T-helper 2 cell (primary cell): ENCODE measurements around the gene SOST.
"Not testable (repeated sequence)": the region's sequence is repeated elsewhere in the genome, so short reads cannot be mapped to it uniquely, and the experiment has no call there.

ENCODE experiments used
- DNase-seq, 5 experiments: peaks; one replicate each; pipeline versions ENCODE4 v3.0.0 to v3.0.0-alpha.2; 2012 to 2022
- total RNA-seq, 2 donors: gene quantifications; one replicate each; lab custom pipeline; 2026; lab: John Stamatoyannopoulos, UW

The SOST gene
- total RNA-seq = 0 reads per million in 2 donors

DNA sequence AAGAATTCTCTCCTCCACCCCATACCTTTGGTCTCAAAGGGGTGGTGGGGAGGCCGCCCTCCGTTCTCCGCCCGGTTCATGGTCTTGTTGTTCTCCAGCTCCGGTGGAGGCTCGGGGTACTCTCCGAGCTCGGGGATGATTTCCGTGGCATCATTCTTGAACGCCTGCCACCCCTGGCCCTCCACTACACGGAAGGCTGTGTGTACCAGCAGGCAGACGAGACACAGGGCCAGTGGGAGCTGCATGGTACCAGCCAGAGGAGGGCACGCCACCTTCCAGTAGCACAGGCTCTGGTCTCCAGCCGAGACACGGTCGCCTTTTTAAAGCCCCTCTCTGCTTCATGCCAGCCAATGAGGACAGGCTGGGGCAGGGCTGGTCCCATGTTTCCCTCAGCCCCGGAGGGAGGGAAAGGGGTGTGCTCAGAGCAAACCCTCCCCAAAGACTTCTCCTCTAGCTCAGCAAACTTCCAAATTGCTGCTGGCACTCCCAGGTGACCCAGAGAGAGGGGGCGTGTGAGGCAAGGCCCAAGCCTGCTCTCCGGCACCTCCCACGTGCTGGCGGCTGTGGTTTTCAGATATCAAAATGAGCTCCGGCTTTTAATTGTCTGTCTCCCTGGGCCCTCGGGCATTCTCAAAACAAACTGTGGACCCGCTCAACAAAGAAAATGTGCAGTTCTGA, at the start of gene SOST:
TSS of gene SOST (minus strand) at position 295 of the 678 bp plus-strand sequence. CDS start at position 245, 50 bp downstream.
- DNase-seq = no peak

DNA sequence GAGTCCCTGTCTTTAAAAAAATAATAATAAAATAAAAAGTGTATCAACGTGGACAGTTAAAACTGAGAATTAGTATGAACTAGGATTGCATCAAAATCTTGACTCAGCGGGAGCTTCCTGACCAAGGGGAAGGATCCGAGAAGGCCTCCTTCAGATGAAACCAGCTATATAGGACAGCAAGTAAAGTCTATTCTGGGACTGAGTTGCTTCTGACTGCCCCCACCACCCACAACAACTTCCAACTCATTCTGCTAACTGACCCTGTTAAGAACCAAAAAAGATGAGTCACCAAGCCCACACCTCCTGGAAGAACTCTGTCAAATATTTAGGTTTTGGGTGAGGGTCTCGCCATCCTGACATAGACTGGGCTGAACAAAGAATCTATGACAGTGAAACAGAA, 49.5 kb upstream of the SOST start:
- DNase-seq = no peak

DNA sequence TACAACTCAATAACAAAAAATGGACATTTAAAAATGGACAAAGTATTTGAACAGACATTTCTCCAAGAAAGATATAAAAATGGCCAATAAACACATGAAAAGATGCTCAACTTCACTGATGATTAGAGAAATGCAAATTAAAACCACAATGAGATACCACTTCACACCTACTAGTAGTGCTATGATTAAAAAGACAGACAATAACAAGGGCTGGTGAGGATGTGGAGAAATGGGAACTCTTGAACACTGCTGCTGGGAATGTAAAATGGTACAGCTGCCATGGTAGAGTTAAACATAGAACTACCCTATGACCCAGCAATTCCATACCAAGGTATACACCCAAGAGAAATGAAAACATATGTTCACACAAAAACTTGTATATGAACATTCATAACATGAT, 46.5 kb upstream of the SOST start:
- DNase-seq = no peak

DNA sequence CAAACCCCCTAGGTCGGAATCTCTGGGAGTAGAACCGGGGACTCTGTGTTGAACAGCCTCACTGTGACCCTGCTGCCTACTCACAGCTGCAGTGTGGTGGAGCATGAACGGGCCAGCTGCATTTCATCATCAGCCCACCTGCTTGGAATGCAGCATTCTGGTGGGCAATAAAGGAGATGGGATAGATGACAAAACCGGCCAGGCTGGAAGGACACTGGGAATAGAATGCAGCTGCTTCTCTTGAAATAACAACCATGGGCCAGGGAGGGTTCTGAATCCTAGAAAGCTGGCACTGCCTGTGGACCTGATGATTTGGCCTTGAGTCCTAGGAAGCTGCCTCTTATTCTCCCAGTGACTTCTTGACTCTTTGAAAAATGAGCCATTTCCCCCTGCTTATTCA, 45.2 kb upstream of the SOST start:
- no peak for DNase-seq

DNA sequence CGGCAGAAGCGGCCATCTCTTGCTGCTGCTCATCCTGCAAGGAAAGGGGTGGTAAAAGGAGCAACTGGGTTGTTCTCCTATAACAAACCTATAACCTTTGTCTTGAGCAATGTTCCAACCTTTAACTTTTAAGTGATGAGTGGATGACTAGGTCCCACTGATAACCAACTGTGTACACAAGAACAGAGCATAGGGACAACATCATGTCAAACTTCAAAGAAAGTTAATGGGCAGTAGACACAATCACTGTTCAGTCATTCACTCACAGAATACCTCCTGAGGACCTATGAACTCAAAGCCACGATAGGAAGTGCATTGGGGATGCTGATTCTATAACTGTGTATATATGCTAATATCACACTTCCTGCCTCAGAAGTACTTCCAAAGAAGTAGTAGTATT, 43.3 kb upstream of the SOST start:
- DNase-seq = no peak

DNA sequence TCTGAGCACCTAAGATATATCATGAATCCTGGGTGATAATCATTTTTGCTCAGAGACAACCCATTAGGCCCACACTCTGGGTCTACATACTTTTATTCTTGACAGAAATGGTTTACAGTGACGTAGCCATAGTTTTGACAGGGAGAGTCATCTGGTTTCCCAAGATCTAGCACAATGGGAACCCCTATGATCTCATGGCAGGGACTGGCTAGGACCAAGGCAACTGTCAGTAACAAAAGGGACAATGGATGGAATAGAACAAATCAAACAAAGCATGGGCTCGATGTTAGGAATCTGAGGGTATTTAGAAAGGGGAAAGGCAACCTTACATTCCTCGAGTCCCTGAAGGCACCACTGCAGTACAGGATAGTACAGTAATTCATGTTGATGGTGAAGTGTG, 42.1 kb upstream of the SOST start:
- DNase-seq = no peak

DNA sequence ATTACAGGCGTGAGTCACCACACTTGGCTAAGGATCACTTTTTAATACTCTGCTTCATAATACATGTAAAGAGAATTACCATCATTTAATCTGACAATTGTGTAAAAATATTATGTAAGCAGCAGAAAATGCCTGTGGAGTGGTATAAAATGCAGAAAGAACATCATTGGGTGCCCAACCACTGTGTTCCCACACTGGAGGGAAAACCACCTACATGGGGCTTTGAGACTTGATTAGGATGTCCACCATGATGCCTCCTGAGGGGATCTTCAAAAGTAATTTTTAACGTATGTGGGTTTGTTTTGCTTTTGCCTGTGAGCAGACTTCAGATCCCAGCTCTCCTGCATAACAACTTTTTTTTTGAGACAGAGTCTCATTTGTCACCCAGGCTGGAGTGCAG, 40.5 kb upstream of the SOST start:
- DNase-seq = no peak

DNA sequence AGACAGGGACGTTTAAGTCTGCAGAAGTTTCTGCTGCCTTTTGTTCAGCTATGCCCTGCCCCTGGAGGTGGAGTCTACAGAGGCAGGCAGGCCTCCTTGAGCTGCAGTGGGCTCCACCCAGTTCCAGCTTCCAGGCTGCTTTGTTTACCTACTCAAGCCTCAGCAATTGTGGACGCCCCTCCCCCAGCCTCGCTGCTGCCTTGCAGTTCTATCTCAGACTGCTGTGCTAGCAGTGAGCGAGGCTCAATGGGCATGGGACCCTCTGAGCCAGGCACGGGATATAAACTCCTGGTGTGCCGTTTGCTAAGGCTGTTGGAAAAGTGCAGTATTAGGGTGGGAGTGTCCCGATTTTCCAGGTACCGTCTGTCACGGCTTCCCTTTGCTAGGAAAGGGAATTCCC, 39.4 kb upstream of the SOST start:
- DNase-seq = not testable (repeated sequence)

DNA sequence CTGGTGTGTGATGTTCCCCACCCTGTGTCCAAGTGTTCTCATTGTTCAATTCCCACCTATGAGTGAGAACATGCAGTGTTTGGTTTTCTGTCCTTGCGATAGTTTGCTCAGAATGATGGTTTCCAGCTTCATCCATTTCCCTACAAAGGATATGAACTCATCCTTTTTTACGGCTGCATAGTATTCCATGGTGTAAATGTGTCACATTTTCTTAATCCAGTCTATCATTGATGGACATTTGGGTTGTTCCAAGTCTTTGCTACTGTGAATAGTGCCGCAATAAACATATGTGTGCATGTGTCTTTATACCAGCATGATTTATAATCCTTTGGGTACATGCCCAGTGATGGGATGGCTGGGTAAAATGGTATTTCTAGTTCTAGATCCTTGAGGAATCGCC, 34.1 kb upstream of the SOST start:
- not testable (repeated sequence) for DNase-seq

DNA sequence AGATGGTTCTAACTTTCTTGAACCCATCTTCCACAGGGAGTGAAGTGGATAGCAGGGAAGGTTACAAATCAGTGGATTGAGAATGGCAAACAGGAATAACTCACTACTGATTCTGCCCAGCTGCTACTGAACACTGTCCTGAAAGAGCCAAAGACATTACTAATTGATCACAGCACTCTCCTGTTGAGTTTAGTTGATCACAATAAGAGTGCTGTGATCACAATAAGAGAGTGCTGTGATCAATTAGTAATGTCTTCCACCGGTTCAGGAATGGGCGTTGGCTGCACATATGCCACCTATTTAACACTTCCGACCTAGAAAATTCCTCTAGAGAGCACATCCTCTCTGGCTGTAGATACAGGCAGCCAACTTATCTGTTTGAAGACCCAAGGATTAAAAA, 33.0 kb upstream of the SOST start:
- peak in 1 of 5 experiments; percentile 18 for DNase-seq

DNA sequence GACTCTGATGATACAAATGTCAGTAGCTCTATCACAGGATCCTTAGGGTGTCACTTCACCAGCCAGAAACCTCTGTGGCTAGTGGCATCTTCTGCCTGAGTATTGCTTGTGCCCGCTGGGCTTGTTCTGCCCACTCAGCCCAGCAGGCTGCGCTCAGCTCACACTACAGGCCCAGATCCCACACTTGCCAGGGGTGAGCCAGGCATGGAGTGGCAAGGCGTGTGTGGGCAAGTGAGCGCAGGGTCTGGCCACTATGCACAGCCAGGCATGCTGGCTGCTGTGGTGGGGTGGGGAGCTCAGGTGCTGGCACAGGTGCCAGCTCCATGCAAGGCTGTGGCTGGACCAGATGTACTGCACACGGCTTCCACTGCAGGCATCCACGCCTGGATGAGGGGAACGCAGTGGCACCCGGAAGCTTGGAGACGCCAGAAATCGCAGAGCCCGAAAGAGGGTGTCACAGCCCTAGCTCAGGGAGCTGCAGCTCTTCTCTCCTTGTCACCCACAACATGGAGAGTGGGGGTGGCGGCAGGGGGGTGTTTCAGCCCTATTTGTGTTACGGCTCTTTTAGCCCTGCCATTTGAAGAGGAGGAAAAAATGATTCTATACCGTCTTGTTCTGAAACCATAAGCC, 31.8 kb upstream of the SOST start:
- DNase-seq = no peak

DNA sequence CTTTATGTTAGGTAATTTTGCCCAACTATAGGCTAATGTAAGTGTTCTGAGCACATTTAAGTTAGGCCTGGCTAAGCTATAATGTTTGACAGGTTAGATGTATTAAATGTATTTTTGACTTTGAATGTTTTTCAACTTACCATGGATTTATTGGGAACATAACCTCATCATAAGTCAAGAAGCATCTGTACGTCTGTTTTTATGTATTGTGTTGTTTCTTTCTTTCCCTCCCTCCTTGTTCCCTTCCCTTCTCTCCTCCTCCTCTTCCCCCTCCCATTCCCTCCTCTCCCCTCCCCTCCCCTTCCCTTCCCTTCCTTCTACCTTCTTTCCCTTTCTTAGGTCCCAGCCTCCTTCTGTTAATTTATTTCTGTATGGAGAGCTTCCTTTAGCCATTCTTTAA, 30.9 kb upstream of the SOST start:
- DNase-seq = no peak

DNA sequence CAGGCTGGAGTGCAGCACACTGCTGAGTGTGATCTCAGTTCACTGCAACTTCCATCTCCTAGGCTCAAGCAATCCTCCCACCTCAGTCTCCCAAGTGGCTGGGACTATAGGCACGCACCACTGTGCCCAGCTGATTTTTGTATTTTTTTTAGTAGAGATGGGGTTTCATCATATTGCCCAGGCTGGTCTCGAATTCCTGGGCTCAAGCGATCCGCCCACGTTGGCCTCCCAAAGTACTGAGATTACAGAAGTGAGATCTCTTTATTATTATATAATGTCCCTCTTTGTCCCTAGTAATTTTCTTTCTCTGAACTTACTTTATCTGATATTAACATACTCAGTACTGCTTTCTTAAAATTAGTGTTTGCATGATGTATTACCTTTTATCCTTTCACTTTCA, 29.9 kb upstream of the SOST start:
- DNase-seq = no peak

DNA sequence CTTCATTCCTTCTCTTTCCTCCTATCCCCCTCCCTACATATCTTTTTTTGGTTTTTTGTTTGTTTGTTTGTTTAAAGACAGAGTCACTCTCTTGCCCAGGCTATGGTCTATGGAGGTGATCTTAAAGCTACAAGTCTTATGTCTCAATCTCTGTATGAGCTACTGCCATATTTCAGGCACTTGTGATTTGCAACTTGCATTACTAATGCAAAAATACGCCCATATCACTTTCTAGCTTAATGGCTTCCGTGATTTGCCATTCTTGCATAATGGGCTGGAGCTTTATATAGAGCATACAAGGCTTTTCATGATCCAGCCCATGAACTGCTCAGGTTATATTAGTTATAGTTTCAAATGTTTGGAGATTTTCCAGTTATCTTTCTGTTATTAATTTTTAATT, 29.1 kb upstream of the SOST start:
- no peak for DNase-seq

DNA sequence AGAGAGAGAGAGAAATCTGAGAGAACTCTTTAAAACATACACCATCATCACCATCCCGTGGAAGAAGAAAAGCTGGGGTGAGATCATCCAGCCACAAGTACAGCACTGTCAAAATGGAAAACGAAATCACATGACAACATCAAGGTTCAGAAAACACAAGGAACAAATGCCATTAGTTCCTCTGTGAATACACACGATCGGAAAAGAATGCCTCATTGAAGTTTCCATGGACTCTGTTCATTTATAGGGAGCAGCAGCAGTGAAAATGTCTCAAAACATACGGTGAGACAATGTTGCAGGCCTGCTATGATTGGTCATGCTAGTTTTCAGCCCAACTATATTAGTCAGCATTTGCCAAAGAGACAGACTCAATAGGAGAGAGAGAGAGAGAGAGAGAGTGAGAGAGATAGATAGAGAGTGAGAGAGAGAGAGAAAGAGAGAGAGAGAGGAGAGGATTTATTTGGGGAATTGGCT, 26.1 kb upstream of the SOST start:
- DNase-seq = no peak

DNA sequence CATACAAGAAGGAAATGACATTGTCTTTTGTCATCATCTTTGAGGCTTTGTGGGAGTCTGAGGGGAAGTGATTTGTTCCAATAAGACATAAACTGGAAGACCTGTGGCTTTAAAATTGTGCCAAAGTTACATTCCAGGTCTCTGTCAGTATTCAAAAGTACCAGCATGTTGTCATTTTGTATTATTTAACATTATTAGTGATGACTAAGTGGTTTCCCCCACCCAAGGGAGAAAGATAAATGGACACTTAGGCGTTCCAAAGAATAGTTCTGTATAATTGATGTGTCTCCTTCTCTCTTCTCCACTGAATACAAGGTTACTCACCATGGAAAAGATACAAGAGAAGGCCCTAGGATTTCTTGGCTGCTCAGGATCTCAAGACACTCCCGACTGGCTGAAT, 25.5 kb upstream of the SOST start:
- DNase-seq = no peak

DNA sequence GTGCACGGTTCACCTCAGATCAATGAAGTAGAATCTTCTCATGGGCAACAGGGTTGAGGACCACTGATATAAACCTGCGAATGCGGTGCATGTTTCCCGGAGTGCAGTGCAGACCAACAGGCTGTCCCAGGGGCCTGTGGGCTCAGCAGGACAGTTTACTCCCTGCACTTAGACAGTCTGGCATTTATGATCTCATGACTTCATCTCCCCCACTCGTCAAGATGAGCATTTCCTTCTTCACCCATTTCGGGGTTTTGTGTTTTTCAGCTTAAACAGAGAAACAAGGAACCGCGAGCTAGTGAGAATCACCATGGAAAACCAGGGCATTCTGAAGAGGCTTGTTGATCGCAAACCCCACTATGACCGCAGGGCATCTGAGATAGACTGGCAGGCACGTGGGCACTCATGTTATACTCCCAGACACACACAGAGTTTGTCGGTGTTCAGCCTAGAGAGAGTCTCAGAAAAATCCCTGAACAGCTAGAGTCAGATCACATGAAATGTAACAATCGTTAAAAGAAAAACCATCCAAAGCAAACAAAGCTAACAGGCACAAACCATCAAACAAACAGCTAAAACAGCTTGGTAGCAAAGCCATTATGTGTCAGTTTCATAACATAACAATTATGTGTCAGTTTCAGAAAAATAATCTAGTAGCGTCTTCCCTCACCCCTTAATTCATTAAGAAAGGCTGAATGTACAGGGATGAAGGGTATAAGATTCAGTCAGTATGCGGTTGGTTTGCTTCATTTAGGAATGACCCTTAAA, 24.5 kb upstream of the SOST start:
- no peak for DNase-seq

DNA sequence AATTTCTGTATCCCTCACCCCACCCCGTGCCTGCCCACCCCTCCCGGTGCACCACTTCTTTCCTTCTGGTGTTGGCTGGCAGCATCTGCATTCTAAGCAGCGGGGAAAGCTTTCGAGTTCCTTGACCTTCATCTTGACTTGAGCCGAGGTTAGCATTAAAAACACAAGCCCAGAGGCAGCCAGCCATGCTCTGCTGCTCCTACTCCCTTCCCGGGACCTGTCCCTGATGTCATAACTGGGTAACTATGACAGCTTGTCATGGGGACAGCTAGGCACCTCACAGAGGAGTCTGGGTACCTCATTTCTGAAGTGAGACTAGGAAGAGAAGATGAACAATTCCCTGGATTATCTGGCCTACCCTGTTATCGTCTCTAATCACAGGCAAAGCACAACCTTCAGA, 21.5 kb upstream of the SOST start, which contains the start of gene CFAP97D1:
TSS of gene CFAP97D1 (plus strand) at position 301 of the 400 bp plus-strand sequence. CDS start at position 329, 28 bp downstream.
- DNase-seq = no peak

DNA sequence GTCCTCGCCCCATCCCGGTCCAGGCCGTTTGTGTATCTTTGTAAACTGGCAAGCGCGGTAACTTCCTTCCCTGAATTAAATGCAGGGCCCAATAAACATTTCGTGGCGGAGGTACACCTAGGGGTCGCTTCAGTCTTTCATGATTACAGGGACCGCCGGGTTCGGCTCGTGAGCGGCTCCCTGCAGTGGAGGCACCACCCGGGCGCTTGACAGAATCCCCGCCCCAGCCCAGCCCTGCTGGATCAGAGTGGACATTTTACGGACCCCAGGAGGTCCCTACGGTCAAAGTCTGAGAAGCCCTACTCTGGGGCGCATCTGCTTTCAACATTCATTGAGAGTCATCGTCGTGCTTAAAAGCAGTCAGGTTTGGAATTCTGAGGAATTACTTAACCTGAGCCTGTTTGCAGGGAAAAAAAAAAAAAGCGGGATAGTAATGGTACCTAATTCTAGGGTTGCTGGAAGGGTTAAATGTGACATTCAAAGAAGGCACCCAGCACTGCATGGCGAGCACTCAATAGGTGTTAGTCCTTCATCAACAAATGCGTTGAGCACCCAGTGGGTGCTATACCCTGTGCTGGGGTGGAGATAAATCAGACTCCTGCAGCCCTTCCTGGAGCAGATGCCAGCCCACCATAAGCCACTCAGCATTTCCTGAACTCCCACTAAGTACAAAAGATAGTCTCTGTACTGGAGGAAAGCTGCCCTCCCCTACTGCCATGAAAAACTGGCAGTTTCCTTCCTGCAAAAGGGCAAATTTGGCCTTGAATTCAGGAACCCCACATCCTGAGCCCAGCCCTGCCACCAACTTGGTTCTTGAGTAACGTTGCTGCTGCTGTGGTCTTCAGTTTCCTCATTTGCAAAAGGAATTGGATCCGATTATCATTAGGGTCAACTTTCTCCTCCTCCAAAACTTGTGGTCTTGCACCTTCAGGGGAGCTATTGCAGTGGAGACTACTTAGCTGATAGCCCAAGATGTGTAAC, 20.8 kb upstream of the SOST start:
- DNase-seq = no peak

DNA sequence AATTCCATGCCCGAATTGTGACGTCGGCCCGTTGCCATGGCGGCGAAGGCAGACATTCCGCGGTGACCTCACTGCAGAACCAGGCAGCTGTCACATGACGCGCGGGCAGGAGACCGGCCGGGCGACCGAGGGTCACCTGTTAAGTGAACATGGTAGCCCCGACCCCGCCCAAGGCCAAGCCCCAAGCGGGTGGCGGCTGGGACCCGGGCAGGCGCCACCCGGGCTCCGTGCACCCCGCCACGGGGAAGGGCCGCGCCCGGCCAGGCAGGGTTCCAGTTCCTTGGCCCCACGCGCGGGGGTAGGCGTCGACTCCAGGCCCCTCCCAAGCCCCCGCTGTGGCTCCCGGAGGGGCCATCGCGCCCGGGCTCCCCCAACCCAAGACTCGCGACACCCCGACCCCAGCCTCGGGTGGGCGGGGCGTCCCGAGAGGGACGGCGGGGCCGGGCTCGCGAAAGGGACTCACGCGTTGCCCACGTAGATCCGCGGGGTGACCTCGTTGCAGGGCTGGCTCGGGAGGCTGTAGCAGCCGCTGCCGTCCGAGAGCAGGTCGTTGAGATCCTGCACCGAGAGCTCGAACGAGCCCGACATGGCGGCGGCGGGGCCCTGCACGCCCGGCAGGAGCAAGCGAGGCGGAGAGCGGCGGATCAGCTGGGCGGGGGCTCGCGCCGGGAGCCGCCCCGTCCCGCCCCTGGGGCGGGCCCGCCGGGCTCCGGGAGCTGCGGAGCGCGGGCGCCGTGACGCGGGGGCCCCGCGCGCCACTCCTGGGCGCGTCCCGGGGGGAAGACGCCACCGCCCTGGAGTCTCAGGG, 19.9 kb upstream of the SOST start, which contains the start of gene DUSP3:
TSS of gene DUSP3 (minus strand) at position 641 of the 808 bp plus-strand sequence. CDS start at position 588, 53 bp downstream.
- peak; percentile 56 to 81 (median 58) for DNase-seq
